Activated CD8-positive, alpha-beta memory T cell treated with anti-CD3 and anti-CD28 coated beads, Interleukin-2, amount 50 U/mL, for 24 hours (primary cell): ENCODE data around the gene HSPH1.
"Not testable (repeated sequence)": the region's sequence is repeated elsewhere in the genome, so short reads cannot be mapped to it uniquely, and the experiment has no call there.

Experiments used
- DNase-seq: peaks from one replicate; pipeline ENCODE4 v3.0.0-alpha.2; 2020; ENCODE audit errors: extremely low read depth

HSPH1 gene

DNA sequence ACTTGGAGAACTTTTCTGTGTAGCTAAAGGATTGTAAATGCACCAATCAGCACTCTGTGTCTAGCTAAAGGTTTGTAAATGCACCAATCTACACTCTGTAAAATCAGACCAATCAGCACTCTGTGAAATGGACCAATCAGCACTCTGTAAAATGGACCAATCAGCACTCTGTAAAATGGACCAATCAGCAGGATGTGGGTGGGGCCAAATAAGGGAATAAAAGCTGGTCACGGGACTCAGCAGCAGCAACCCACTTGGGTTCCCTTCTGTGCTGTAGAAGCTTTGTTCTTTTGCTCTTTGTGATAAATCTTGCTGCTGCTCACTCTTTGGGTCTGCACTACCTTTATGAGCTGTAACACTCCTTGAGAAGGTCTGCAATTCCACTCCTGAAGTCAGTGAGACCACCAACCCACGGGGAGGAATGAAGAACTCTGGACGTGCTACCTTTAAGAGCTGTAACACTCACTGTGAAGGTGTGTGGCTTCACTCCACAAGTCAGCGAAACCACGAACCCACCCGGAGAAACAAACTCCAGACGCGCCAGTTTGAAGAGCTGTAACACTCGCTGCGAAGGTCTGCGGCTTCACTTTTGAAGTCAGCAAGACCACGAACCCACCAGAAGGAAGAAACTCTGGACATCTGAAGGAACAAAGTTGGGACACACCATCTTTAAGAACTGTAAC is 16.2 kb upstream of the HSPH1 start:
- not testable (repeated sequence) for DNase-seq

DNA sequence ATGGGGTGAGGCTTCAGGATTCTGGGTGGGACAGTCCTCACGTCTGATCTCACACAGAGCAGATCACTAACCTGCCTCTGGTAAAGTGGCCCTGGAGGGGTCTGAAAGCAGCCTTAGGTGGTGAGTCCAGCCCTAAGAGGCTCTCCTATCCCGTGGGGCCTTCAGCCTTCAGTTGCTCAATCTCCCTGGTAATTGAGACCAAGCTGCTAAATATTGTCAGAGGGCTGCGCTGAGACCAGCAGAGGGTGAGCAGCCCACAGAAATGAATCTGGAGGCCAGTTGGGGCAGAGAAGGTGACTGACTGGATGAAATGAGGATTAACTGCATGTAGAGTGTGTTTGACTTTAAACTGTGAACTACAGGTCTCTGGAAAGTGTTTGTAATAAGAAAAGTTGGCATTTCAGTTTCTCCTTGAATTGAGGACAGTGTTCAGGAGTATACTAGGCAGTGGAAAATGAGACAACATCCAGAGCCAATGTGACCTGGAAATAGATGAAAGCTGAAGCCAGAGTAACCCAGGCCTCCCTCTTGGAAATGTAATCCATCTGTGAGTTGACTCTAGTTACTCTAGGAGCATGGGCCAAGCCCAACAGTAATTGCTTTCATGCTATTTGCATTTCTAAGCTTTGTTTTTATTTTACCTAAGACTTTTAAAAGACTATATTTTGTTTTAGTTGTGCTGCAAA is 14.3 kb upstream of the HSPH1 start:
- DNase-seq: no peak

DNA sequence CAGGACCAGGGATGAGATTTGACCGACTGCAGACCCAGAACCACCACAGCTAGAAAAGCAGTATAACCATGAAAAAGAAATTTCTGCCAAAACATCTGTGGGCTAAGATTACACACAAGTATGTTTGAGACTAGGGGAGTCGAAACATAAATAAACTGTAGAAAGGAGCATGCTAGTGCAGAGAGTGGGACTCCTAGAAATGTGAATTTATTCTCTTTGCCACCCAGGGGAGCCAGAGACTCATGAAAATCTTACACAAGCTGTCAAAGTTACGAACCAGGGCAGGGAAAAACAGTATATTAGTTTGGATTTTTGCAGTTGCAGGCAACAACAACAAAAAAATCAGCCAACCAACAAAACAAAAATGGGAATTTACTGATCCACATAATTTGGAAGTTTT is 12.3 kb upstream of the HSPH1 start:
- no peak for DNase-seq

DNA sequence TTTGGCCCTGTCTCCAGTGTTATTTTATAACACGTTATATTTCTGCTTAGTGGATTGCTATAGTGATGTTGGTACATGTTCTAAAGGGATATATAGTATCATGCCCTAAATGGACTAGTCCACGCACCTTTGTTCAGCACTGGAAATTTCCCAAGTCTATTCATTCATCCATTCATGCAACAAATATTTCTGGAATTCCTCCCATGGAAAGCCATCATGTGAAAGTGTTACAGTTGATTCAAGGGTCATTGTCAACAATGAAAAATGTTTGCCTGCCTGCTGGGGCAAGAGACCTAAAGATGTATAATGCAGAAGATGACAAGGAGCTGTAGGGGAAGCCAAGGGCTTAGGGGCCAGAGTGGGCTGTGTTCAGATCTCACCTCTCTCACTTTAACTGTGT is 10.8 kb upstream of the HSPH1 start:
- DNase-seq: no peak

DNA sequence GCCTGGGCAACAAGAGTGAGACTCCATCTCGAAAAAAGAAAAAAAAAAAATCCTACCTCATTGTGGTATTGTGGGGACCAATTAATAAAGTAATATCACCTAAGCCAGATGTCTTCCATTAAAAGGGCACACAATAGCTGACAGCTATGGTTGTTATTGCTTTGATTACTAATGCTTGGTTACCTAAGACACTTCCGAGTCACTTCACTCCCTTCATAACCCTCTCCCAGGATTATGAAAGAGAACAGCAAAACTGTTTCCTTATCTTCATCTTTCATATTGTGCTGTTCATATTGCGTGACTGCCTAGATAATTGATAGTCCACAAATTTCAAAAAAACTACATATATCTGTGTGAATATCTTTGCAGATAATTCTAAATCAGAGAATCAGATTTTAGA is 10.3 kb upstream of the HSPH1 start:
- no peak for DNase-seq

DNA sequence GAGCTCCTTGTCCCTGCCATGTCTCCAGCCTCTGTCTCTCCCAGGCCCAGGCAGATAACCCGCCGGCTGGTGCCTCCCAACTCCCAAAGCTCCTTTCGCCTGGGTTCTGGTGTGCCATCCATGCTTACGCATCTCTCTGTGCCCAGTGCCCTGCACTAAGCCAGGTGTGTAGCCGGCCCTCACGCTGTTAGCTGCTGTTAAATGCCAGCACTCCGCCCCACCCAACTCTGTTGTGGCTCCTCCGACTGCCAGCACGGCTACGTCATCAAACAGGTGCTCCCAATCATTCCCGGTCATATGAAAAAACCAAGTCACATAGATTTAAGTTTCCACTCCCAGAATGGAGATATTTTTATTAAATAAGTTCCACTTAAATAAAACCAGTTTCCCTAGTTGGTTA is 7.0 kb upstream of the HSPH1 start:
- DNase-seq: no peak

DNA sequence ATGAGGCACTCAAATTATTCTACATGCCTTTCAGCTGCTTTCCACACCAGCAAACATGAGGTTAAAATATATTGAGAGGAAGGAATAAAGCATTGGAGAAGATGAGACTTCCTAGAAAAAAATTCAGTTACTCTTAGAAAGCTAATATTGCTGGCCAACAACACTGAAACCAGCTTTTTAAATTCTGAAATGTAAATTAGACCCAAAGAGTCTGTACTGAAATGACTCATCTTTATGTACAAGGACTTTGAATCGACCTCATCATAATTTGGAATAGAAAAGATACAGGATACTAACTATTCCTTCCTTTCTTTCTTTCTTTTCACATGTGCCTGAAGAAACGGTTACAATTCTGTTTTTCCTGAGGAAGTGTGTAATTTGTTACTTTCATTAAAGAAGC is 6.5 kb upstream of the HSPH1 start:
- DNase-seq: no peak

DNA sequence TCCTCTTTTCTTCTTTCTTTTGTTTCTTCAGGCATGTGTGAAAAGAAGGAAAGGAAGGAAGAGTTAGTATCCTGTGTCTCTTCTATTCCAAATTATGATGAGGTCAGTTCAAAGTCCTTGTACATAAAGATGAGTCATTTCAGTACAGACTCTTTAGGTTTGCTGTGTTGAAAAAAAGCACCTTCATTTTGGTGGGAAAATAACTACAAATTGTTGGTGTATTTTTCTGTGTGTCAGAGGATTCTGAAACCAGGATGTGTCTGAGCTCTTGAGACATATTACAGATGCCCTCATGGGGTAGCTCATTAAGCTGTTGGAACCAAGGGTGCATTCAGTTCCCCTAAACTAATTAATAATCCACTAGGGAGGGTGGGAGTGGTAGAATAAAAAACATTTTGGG is 5.8 kb upstream of the HSPH1 start:
- no peak for DNase-seq

DNA sequence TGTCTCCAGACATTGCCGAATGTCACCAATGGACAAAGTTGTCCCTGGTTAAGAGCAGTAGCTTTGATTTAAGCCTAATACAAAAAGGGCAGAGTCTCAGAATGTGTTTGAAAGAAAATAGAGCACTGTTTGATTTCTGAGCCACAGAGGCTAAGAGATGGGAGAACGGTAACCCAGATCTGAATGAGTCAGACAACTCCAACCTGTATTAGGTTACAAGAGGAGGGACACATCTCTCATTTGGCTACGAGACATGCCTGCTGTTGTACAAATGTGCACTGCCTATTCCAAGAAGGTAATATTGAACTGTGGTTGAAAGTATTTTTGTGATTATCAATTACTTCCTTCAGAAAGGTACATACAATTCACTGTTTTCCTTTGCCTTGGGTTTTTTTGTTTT is 4.9 kb upstream of the HSPH1 start:
- no peak for DNase-seq

DNA sequence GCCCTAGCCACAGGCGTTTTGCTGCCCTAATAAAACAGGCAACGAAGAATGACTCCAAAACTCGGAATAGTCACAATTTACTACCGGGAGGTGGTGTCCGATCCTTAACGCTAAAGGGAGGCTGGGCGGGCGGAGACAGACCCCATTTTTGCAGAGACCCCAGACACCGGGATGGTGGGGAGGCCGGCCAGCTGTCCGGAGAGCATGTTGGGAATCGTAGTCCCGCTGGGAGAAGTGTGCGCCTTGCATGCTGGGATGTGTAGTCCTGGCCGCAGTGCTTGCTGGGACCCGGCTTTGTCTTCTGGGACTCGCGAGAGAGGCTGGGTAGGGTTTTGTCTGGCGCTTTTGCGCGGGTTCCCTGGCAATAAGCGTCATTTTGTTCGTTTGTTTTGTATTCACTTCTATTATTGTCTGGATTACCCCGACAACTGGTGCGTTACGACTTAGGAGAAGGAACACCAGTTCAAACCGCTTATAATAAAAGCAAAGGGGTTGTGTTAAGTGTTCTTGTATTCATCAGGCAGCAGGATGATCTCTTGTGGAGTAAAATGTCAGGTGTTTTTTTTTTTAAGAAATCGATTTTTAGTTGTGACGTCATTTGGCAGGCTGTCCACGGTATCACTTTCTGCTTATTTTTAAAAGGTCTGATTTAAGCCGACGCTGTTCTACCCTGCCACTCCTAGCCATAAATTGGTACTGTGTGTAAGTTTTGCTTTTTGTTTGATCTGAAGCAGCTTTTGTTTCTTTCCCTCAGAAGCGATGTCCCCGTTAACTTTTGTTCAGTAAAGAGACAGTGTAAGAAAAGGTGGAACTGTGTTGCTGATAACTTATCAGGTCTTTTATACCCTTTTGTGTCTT is 676 bp upstream of the HSPH1 start:
- DNase-seq: peak; percentile 92

DNA sequence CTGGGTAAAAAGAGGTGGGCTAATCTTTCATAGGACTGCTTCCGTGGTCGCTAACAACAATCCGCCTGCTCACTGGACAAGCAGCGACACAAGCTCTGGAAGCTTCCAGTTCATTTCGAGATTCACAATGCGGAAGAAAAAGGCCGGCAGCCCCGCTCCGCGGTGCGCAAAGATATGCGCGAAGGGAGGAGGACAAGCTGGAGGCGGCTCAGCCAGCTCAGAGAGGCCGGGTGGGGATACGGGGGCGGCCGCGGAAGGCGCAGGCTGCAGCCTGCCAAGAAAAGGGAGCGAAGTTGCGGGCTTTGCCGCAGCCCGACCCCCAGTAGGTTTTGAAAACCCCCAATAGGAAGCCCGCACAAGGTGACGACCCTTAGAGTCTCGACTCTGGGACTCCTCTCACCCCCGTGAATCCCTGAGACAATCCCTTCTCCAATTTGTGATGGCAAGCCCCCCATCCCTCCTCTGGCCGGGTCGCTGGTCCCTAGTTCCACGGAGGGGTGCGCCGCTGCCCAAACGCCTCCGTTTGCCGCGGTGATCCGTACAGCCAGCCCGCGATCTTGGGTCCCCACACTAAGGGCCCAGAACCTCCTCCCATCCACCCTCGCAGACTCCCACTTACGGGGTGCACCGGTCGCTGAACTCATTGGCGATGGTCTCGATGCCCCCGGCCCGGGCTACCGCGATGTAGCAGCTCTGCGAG is 697 bp downstream of the HSPH1 start:
- no peak for DNase-seq

DNA sequence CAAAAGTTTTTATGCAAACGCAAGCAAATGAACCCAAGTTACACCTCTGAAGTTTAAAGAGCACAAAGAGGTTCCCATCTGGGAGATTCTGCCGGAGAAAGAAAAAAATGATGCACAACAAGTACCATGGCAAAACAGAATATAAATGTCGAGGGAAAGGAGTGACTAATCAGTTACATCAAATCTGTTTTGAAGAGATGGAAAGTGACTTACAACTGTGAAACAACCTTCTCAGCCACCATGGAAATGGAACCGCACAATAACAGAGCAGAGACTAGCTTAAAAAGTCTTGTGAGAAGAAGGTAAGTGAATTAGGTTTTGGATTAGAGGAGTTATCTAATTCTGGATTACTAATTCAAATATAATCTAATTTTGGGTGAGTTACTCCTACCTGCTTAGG is 2.4 kb downstream of the HSPH1 start:
- no peak for DNase-seq

DNA sequence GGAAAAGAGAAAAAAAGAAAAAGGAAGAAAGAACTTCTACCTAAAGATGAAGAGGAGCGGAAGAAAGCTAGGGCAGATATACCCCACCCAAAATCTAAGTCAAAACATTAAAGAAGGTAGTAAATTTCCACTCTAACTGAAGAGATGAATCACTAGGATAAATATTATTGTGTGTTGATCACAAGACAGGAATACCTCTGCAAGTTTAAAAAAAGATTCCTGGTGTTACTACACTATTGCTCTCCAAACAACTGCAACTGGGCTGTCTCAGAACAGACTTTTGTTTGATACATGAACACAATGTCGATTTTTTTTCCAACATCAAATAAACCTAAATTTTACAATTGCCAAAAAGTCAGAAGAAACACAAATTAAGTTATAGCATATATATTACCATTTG is 6.8 kb downstream of the HSPH1 start:
- DNase-seq: no peak

DNA sequence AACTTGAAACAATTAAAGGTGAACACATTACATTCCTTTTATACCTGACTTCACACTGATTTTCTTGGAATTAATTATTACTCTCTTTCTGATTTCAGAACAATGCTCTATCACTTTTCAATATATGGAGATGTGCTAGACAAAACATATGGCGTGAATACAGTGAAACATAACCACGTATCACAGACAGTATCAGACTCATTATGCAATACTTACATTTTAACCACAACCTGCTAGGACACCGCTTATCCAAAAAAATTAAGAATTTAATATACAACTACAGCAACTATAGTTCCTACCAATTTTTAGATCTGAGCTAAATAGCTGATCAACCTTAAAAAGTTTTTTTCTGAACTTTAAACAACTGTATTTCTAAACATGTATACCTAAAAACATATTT is 9.9 kb downstream of the HSPH1 start:
- DNase-seq: no peak

DNA sequence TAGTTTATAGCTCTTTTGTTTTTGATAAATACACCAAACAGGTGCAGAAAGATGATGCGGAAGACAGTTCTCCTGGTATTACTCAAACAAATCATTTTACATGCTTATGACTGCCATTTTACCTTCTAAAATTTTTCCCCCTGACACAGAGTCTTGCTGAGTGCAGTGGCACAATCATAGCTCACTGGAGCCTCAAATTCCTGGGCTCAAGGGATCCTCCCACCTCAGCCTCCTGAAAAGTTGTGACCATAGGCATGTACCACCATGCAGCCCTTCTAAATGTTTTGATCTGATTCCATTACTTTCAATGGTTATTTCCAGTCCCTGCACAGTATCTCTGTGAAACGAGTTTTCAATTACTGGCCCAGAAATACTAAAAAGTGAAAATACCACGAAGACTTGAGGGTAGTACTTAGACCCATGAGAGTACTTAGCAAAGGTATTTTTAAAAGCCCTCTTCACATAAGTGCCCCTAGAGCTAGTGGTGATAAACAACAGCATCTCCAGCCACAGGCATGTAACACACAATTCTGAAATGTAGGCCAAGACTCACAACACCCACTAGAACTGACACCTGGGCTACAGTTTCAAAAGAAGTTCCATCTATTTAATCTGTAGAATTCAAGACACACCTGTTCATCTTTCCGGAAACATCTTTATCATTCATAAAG is 11.3 kb downstream of the HSPH1 start:
- DNase-seq: no peak

DNA sequence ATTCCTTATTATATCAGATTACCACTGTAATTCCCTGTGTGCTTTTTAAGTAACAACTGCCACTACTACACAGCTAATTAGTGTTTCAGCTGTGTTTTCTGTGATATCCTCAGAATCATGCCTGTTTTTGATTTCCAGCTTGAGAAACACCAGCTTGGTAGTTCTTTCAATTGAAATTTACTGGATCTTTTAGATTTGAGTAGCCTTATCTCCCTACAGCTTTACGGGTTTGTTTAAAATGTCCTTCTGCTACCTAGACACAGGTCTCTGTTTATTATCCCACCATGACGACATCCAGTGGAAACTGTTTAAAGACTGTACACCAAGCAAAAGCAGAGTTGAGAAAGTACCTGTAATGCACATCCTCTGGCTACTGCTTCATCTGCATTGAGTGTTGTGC is 12.1 kb downstream of the HSPH1 start:
- DNase-seq: no peak

DNA sequence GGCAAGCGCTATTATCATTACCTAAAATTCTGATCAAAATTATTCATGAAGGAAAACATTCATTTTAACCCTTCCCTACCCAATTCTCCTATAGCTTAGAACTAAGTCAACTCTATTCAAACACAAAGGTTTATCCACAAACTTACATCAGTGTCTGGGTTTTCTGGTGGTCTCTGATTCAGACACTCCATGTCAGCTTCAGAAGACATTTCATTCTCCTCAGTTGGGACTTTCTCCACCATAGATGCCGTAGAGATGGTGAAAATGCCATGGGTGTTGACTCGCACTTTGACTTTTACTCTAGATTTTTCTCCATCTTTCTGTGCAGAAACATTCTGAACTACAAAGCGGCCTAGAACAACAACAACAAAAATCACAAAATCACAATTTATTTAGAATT is 16.3 kb downstream of the HSPH1 start:
- DNase-seq: no peak

DNA sequence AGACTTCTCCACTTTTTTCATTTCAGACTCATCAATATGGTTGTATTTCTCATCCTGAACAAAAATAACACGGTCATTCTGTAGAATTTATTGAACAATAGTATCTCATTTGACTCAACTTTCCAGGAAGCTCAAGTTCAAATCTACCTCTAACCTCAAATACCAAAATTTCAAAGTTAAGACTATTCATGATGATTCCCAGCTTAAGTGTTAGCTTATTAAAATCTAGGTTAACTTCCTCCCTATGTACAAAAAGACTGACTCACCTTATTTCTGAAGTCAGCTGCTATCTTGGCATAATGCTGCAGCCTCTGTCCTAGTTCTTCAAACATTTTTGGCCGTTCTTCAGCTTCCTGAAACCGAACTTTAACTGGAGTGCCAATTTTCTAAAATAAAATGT is 23.2 kb downstream of the HSPH1 start:
- DNase-seq: no peak

DNA sequence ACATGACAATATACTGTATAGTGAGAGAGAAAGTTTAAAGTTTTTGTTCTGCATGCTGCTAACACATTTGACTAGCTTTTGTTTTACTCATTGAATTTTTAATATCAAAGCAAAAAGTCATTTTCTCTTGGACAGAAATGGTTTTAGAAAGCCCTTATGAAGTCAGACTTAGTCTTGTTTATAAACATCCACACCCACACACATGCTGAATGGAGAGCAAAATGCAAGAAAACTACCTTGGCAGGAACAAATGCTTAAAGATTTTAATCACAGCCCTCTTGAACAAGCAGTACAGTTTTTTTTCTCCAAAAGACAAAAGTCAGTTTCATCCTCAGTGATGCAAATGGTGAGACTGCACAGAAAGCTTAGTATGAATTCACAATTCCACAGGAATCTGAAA is 25.0 kb downstream of the HSPH1 start:
- no peak for DNase-seq

DNA sequence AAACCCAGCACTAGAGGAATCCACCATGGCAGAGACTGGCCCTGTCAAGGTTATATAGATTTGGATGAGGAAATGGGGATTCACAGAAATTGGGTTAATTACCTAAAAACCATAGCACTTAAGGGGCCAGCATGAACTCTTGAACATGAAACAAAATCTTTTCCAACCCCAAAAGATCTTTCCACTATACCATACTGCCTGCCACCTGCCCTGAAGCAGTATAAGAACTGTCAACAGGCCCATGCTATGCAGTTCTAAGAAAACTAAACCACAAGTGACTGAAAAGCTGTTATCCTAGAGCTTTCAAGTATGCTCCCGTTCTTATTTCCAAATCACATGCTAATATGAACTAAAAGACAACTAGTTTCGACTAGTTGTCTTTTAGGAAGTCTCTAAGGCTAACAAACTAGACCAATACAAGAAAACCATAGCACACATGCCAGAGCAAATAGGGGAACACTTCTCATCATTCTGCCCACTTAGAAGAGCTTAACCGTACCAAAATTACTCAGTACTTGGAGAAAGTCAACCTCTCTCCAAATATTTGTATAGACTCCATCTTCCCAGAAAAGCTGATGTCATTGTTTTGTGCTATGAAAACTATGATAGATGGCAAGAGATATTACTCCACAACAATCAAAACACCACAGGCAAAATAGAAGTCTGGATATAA is 27.5 kb downstream of the HSPH1 start:
- DNase-seq: no peak

DNA sequence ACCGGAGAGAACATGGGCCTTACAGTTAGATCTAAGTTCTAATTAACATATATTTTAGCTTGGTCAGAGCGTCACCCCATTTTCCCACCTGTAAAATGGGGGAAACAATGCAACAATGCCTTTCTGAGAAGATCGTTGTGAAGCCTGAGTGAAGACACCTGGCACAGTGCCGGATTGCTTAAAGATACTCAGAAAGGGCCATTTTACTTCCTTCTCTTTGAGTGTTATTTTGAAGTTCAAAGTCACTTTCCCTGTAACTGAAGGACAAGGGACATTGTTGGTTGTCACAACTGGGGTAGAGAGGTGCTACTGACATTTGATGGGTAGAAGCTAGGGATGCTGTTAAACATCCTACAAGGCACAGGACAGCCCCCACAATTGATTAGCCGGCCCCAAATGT is 28.1 kb downstream of the HSPH1 start:
- no peak for DNase-seq
